OCI-LY7 (cell line): ENCODE data around the gene NPBWR2. TPM values are rescaled to one million over a fixed set of nuclear protein-coding genes. Genes with fewer than 3 reads are reported as not detected.

ENCODE experiments used
- BruUV-seq: library from RNA; stranded (reverse); fragments of 400-500 nt; replicated peaks from 2 replicates; lab custom pipeline; 2021; lab: Mats Ljungman, UMichigan
- CTCF ChIA-PET: fragments of 300-600 bp; sonication (Branson Sonifier 250); formaldehyde crosslinking; loops from one replicate; lab custom pipeline; 2022; ENCODE audit warnings: antibody characterized with exemption; ENCODE audit not compliant: unreplicated experiment; lab: Charles Lee
- POLR2A ChIA-PET: fragments of 300-600 bp; sonication (Branson Sonifier 250); formaldehyde crosslinking; loops from one replicate; lab custom pipeline; 2022; ENCODE audit warnings: antibody characterized with exemption; lab: Charles Lee
- DNase-seq: peaks from one replicate; pipeline ENCODE4 v3.0.0-alpha.2; 2015; ENCODE audit warnings: low spot score
- H2AFZ ChIP-seq: fragments of 200-600 bp; sonication (generic), shearing (Covaris generic); 2 replicates; pipeline ENCODE4 v1.6.1; 2014; ENCODE audit warnings: mild to moderate bottlenecking, antibody characterized with exemption, low read length, moderate library complexity
- H3K27ac ChIP-seq: fragments of 200-600 bp; sonication (generic); 2 replicates; pipeline ENCODE4 v1.5.1; 2014; ENCODE audit warnings: mixed run types, low read depth, mild to moderate bottlenecking, moderate library complexity, low read length, inconsistent platforms; ENCODE audit not compliant: poor library complexity, severe bottlenecking
- H3K36me3 ChIP-seq: fragments of 200-600 bp; sonication (generic); 2 replicates; pipeline ENCODE4 v1.6.1; 2014; ENCODE audit warnings: mild to moderate bottlenecking, antibody characterized with exemption, low read length, moderate library complexity, mixed read lengths; ENCODE audit not compliant: insufficient read depth
- H3K4me1 ChIP-seq: fragments of 200-600 bp; sonication (generic); 2 replicates; pipeline ENCODE4 v1.5.1; 2014; ENCODE audit warnings: mild to moderate bottlenecking, low read length; ENCODE audit not compliant: insufficient read depth, poor library complexity, severe bottlenecking
- H3K4me2 ChIP-seq: fragments of 200-600 bp; sonication (generic); 2 replicates; pipeline ENCODE4 v1.6.1; 2014; ENCODE audit warnings: mild to moderate bottlenecking, low read length
- H3K4me3 ChIP-seq: fragments of 200-600 bp; sonication (generic); 2 replicates; pipeline ENCODE4 v1.5.1; 2014; ENCODE audit warnings: mild to moderate bottlenecking, low read depth, low read length; ENCODE audit not compliant: poor library complexity, severe bottlenecking
- H3K79me2 ChIP-seq: fragments of 200-600 bp; sonication (generic); 2 replicates; pipeline ENCODE4 v1.6.1; 2016; ENCODE audit warnings: low read depth, mild to moderate bottlenecking, low read length, moderate library complexity, mixed read lengths; ENCODE audit not compliant: insufficient read depth
- H3K9me2 ChIP-seq: fragments of 200-600 bp; sonication (generic); 2 replicates; pipeline ENCODE4 v1.6.1; 2016; ENCODE audit warnings: mild to moderate bottlenecking, low read length, mixed read lengths; ENCODE audit not compliant: insufficient read depth
- H3K9me3 ChIP-seq: fragments of 200-600 bp; sonication (generic); 2 replicates; pipeline ENCODE4 v1.6.1; 2014; ENCODE audit warnings: mild to moderate bottlenecking, mixed run types, low read length, mixed read lengths
- H4K20me1 ChIP-seq: fragments of 200-600 bp; sonication (generic); 2 replicates; pipeline ENCODE4 v1.6.1; 2014; ENCODE audit warnings: mild to moderate bottlenecking, antibody characterized with exemption, low read length, moderate library complexity, mixed read lengths; ENCODE audit not compliant: insufficient read depth
- CTCF ChIP-seq: fragments of 200-600 bp; sonication (generic); conservative IDR thresholded peaks from 2 replicates; pipeline ENCODE4 v1.5.1; 2014; ENCODE audit warnings: mild to moderate bottlenecking, antibody characterized with exemption, low read length, moderate library complexity, mixed read lengths
- EZH2phosphoT487 ChIP-seq: fragments of 200-600 bp; sonication (generic); IDR thresholded peaks from 2 replicates; pipeline ENCODE4 v1.6.1; 2018; ENCODE audit warnings: low read depth, borderline replicate concordance, mild to moderate bottlenecking, mixed run types, antibody characterized with exemption, low read length, moderate library complexity, mixed read lengths
- intact Hi-C: fragments of 100-400 bp; cut with micrococcal nuclease; formaldehyde crosslinking; loops from one replicate; pipeline ENCODE4 v1.10.0; 2022; ENCODE audit not compliant: unreplicated experiment
- total RNA-seq, 2 experiments: library from RNA; depleted of rRNA in 1 of 2; stranded (reverse); fragments of >200 nt in 1 of 2; shearing (Covaris generic) in 1 of 2; gene quantifications; 2 replicates each; pipeline ENCODE4 v1.2.3, GENCODE V29; 2014 to 2022

The NPBWR2 gene
- total RNA-seq, 2 experiments from 2014 or later = not detected

- intact Hi-C loops = no loop called here
Measured at GRCh38 chr20:64145458-64146300, 38.3 kb upstream of the NPBWR2 start.

GRCh38 chr20:64144144-64144912 lies 37.0 kb upstream of the NPBWR2 start:
- ChIA-PET POLR2A (no interaction called here), CTCF (interaction anchor here (0.6 kb wide), 1 partner anchor 366 kb away, joined by 3 read pairs; no protein-coding TSS in a partner anchor)
- peaks cover 19% of the 10 kb centered on the region; the same call in 1 of the 2 replicates for H3K9me3 ChIP-seq
- H3K4me2 ChIP-seq = no peak overlapping the region
- no peak overlapping the region for H2AFZ ChIP-seq
- no peaks in the 10 kb centered on the region for H3K79me2 ChIP-seq
- no peak for DNase-seq
- H3K4me3 ChIP-seq = no peak overlapping the region
- TF ChIP-seq EZH2phosphoT487 (no peak), CTCF (no peak)
- H3K36me3 ChIP-seq = no peaks in the 10 kb centered on the region
- BruUV-seq = no TSS peak
- H3K27ac ChIP-seq = no peak overlapping the region
- intact Hi-C loops = no loop called here
- H3K9me2 ChIP-seq = no peaks in the 10 kb centered on the region
- H3K4me1 ChIP-seq = no peaks in the 10 kb centered on the region
- no peaks in the 10 kb centered on the region for H4K20me1 ChIP-seq

More at GRCh38 chr20:64145458-64146300, 38.3 kb upstream of the NPBWR2 start:
- BruUV-seq = no TSS peak
- ChIA-PET POLR2A (interaction anchor here (0.6 kb wide), 1 partner anchor 1805 kb away, joined by 5 read pairs; no protein-coding TSS in a partner anchor), CTCF (no interaction called here)
- Histone ChIP-seq H3K4me2 (no peak overlapping the region), H3K4me3 (no peak overlapping the region), H3K27ac (no peak overlapping the region), H3K36me3 (no peaks in the 10 kb centered on the region), H3K79me2 (no peaks in the 10 kb centered on the region), H3K4me1 (no peaks in the 10 kb centered on the region), H2AFZ (no peak overlapping the region), H3K9me2 (no peaks in the 10 kb centered on the region), H3K9me3 (peaks cover 23% of the 10 kb centered on the region; the same call in 1 of the 2 replicates), H4K20me1 (no peaks in the 10 kb centered on the region)
- no peak for DNase-seq
- TF ChIP-seq CTCF (peak; percentile 61), EZH2phosphoT487 (no peak)
